MM.1S (cell line): ENCODE measurements around the gene PPP2R5C.

Experiments
- DNase-seq: peaks from one replicate; pipeline ENCODE4 v3.0.0-alpha.2; 2015
- H2AFZ ChIP-seq: fragments of 300-600 bp; sonication (generic); 2 replicates; pipeline ENCODE4 v1.6.0; 2016; ENCODE audit warnings: antibody characterized with exemption, low read length
- H3F3A ChIP-seq: fragments of 300-600 bp; sonication (generic); 2 replicates; pipeline ENCODE4 v1.6.1; 2016; ENCODE audit warnings: mild to moderate bottlenecking, antibody characterized with exemption, low read length, moderate library complexity, mixed read lengths; ENCODE audit not compliant: insufficient read depth
- H3K27ac ChIP-seq: fragments of 300-600 bp; sonication (generic); 2 replicates; pipeline ENCODE4 v1.5.1; 2016; ENCODE audit warnings: mild to moderate bottlenecking, low read length
- H3K27me3 ChIP-seq: fragments of 300-600 bp; sonication (generic); replicated peaks from 2 replicates; pipeline ENCODE4 v1.6.0; 2016; ENCODE audit warnings: low read length; ENCODE audit not compliant: insufficient read depth
- H3K36me3 ChIP-seq: fragments of 300-600 bp; sonication (generic); replicated peaks from 2 replicates; pipeline ENCODE4 v1.6.1; 2016; ENCODE audit warnings: mild to moderate bottlenecking, low read length, mixed read lengths; ENCODE audit not compliant: insufficient read depth
- H3K4me1 ChIP-seq: fragments of 300-600 bp; sonication (generic); 2 replicates; pipeline ENCODE4 v1.6.1; 2016; ENCODE audit warnings: low read length, mixed read lengths
- H3K4me2 ChIP-seq: fragments of 300-600 bp; sonication (generic); 2 replicates; pipeline ENCODE4 v1.6.0; 2016; ENCODE audit warnings: low read depth, low read length
- H3K4me3 ChIP-seq: fragments of 300-600 bp; sonication (generic); 2 replicates; pipeline ENCODE4 v1.5.1; 2016; ENCODE audit warnings: low read length, mixed read lengths
- H3K79me2 ChIP-seq: fragments of 300-600 bp; sonication (generic); 2 replicates; pipeline ENCODE4 v1.6.1; 2016; ENCODE audit warnings: mixed run types, low read length, mixed read lengths
- H3K9ac ChIP-seq: fragments of 300-600 bp; sonication (generic); 2 replicates; pipeline ENCODE4 v1.6.1; 2016; ENCODE audit warnings: low read length, mixed read lengths
- H3K9me2 ChIP-seq: fragments of 300-600 bp; sonication (generic); replicated peaks from 2 replicates; pipeline ENCODE4 v1.6.1; 2016; ENCODE audit warnings: mild to moderate bottlenecking, low read length, mixed read lengths; ENCODE audit not compliant: insufficient read depth
- H3K9me3 ChIP-seq: fragments of 300-600 bp; sonication (generic); replicated peaks from 2 replicates; pipeline ENCODE4 v1.6.1; 2016; ENCODE audit warnings: mild to moderate bottlenecking, low read length, mixed read lengths; ENCODE audit not compliant: insufficient read depth
- H4K20me1 ChIP-seq: fragments of 300-600 bp; sonication (generic); 2 replicates; pipeline ENCODE4 v1.6.1; 2016; ENCODE audit warnings: mild to moderate bottlenecking, low read length, moderate library complexity, mixed read lengths; ENCODE audit not compliant: insufficient read depth
- EZH2 ChIP-seq: fragments of 300-600 bp; sonication (generic); optimal IDR thresholded peaks from 2 replicates; pipeline ENCODE3; 2017; ENCODE audit warnings: low read depth, mild to moderate bottlenecking, antibody characterized with exemption, low read length, mixed read lengths
- EZH2phosphoT487 ChIP-seq: fragments of 300-600 bp; sonication (generic); IDR thresholded peaks from 2 replicates; pipeline ENCODE4 v1.6.1; 2018; ENCODE audit warnings: antibody characterized with exemption, low read length
- TF ChIP-seq, protein P1 (sequence below): fragments of 300-600 bp; sonication (generic); IDR thresholded peaks from 2 replicates; pipeline ENCODE4 v1.5.1; 2016; ENCODE audit warnings: antibody characterized with exemption, low read length, mixed read lengths

The PPP2R5C gene

DNA sequence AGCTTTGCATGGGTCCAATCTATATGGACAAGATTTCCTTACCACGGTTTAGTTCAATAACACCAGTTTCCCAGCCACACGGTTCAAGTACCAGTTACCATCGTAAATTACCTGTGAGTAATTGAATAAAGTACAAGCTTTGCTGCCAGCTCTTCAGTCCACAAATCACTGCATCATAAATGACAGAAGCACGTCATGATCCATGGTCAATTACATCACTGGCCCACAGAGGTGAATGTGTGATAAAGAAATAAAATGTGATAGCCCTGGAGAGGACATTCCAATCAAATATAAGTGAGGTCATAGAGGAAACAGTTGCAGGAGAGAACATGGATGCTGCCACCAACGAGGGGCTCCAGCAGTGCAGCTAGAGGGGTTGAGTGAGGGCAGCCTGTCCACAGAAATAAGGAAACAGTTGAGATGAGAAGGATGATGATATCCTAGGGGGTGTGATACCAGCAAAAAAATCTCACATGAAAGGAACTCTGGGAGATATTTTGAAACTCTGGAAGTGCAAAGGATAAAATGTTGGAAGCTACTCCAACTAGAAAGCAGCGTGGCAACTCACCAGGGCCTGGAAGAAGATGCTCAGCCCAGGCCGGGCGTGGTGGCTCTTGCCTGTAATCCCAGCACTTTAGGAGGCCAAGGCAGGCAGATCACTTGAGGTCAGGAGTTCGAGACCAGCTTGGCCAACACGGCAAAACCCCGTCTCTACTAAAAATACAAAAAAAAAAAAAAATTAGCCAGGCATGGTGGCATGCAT, 197.1 kb downstream of the PPP2R5C start:
- Histone ChIP-seq H3K79me2 (no peaks in the 10 kb centered on the region), H3K9me2 (no peaks in the 10 kb centered on the region), H2AFZ (no peak overlapping the region), H3K27ac (no peak overlapping the region), H4K20me1 (no peaks in the 10 kb centered on the region), H3K9me3 (no peaks in the 10 kb centered on the region), H3F3A (no peaks in the 10 kb centered on the region), H3K4me3 (no peak overlapping the region), H3K4me1 (no peaks in the 10 kb centered on the region), H3K4me2 (no peak overlapping the region), H3K27me3 (no peaks in the 10 kb centered on the region), H3K36me3 (no peaks in the 10 kb centered on the region), H3K9ac (no peak overlapping the region)
- TF ChIP-seq EZH2 = no peak
- TF ChIP-seq, protein P1, sequence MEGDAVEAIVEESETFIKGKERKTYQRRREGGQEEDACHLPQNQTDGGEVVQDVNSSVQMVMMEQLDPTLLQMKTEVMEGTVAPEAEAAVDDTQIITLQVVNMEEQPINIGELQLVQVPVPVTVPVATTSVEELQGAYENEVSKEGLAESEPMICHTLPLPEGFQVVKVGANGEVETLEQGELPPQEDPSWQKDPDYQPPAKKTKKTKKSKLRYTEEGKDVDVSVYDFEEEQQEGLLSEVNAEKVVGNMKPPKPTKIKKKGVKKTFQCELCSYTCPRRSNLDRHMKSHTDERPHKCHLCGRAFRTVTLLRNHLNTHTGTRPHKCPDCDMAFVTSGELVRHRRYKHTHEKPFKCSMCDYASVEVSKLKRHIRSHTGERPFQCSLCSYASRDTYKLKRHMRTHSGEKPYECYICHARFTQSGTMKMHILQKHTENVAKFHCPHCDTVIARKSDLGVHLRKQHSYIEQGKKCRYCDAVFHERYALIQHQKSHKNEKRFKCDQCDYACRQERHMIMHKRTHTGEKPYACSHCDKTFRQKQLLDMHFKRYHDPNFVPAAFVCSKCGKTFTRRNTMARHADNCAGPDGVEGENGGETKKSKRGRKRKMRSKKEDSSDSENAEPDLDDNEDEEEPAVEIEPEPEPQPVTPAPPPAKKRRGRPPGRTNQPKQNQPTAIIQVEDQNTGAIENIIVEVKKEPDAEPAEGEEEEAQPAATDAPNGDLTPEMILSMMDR = no peak
- TF ChIP-seq EZH2phosphoT487 = no peak
- no peak for DNase-seq

DNA sequence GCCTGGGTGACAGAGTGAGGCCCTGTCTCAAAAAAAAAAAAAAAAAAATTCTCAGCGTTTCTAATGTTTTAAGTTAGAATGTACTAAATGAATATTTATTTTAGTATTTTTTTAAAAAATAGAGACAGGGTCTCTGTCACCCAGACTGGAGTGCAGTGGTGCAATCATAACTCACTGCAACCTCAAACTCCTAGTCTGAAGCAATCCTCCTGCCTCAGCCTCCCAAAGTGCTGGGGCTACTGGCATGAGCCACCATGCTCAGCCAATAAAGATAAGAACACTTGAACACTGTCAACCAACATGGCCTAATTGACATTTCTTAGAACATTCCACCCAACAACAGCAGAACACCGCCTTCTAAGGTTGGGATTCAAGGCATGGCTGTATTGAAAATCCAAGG, 197.8 kb downstream of the PPP2R5C start:
- H2AFZ ChIP-seq = no peak overlapping the region
- no peaks in the 10 kb centered on the region for H3K27me3 ChIP-seq
- H3K4me3 ChIP-seq = no peak overlapping the region
- no peak overlapping the region for H3K9ac ChIP-seq
- no peaks in the 10 kb centered on the region for H3K9me3 ChIP-seq
- no peak overlapping the region for H3K27ac ChIP-seq
- H3K79me2 ChIP-seq = no peaks in the 10 kb centered on the region
- no peaks in the 10 kb centered on the region for H3K4me1 ChIP-seq
- TF ChIP-seq EZH2phosphoT487 (no peak), EZH2 (no peak)
- TF ChIP-seq, protein P1 = no peak
- no peaks in the 10 kb centered on the region for H3F3A ChIP-seq
- H3K9me2 ChIP-seq = no peaks in the 10 kb centered on the region
- no peak overlapping the region for H3K4me2 ChIP-seq
- no peaks in the 10 kb centered on the region for H4K20me1 ChIP-seq
- DNase-seq = no peak
- no peaks in the 10 kb centered on the region for H3K36me3 ChIP-seq

DNA sequence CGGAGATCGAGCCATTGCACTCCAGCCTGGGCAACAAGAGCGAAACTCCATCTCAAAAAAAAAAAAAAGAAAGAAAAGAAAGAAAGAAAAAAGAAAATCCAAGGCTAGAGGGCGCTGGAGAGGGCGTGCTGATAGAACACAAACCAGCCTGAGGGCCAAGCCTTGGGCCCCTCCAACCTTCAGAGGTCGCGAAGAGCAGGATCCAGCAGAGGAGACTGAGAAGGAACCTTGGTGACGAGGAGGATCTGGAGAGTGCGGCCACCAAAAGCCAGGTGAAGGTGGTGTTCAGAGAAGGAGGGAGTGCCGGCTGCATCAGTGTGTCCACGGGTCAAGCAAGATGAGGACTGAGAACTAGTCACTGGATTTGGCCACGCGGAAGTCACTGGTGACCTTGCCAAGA, 198.7 kb downstream of the PPP2R5C start:
- no peak overlapping the region for H3K4me3 ChIP-seq
- no peak for TF ChIP-seq EZH2phosphoT487
- TF ChIP-seq, protein P1 = peak; percentile 28
- no peak for TF ChIP-seq EZH2
- H3K4me2 ChIP-seq = no peak overlapping the region; the same call in 1 of the 2 replicates
- DNase-seq = peak; percentile 14
- no peaks in the 10 kb centered on the region for H3K27me3 ChIP-seq
- no peaks in the 10 kb centered on the region for H3K36me3 ChIP-seq
- H3K9ac ChIP-seq = no peak overlapping the region
- H3F3A ChIP-seq = no peaks in the 10 kb centered on the region
- peaks cover 6% of the 10 kb centered on the region for H3K79me2 ChIP-seq
- no peak overlapping the region for H3K27ac ChIP-seq
- H3K9me2 ChIP-seq = no peaks in the 10 kb centered on the region
- H3K4me1 ChIP-seq = no peaks in the 10 kb centered on the region
- H2AFZ ChIP-seq = 0 out of 2 replicates have a peak overlapping the region, but pooled peaks have one; percentile 48
- no peaks in the 10 kb centered on the region for H3K9me3 ChIP-seq
- H4K20me1 ChIP-seq = no peaks in the 10 kb centered on the region
